Activated naive CD4-positive, alpha-beta T cell treated with anti-CD3 and anti-CD28 coated beads, Interleukin-2, amount 50 U/mL, for 72 hours (primary cell): Measurements from ENCODE around the gene PLEK2. TPM values are rescaled to one million over a fixed set of nuclear protein-coding genes. Genes with fewer than 3 reads are reported as not detected.
"Not testable (repeated sequence)": the region's sequence is repeated elsewhere in the genome, so short reads cannot be mapped to it uniquely, and the experiment has no call there.

Experiments
- ATAC-seq, 2 donors: fragments of 150-1000 bp; cut with Tn5 transposase; 2 replicates each; pipeline ENCODE4 v1.10.0; 2021; ENCODE audit warnings: mild to moderate bottlenecking in 2 of 2, moderate library complexity in 2 of 2
- DNase-seq, 2 donors: peaks; one replicate each; pipeline ENCODE4 v3.0.0; 2021 to 2022; ENCODE audit warnings: low spot score in 2 of 2
- H3K27ac Mint-ChIP-seq, 2 donors: one replicate each; pipeline ENCODE4 v1.8.0; 2022; ENCODE audit warnings: mild to moderate bottlenecking in 2 of 2, mixed read lengths in 2 of 2
- H3K36me3 Mint-ChIP-seq, 2 donors: one replicate each; pipeline ENCODE4 v1.8.0; 2022; ENCODE audit warnings: mixed read lengths in 2 of 2
- H3K9me3 Mint-ChIP-seq, 2 donors: one replicate each; pipeline ENCODE4 v1.8.0; 2022; ENCODE audit warnings: mixed read lengths in 2 of 2
- total RNA-seq, 2 donors: library from RNA; stranded (reverse); gene quantifications; one replicate each; pipeline ENCODE4 v1.2.3, GENCODE V29; 2022

Gene PLEK2
- total RNA-seq, 2 donors from 2014 or later, result 3.3 to 6.5 TPM

DNA sequence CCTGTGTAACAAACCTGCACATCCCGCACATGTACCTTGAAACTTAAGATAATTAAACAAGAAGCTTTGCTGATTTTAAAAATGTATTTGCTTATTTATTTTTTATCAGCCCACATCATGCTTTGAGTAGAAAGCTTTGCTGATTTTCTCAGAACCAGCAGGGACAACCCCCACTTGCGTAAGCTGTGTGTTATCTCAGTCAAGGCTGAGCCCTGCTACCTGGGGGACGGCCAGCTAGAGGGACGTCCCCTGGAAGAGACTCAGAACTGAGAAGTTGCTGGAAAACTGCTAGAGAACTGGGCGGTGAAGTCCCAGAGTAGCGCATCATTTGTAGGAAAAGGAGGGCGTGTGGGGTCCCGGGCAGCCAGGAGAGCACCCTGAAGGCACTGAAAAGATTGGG is 4.1 kb upstream of the PLEK2 start:
- DNase-seq (no peak), ATAC-seq (no peak)
- no peaks in the 10 kb centered on the region for H3K36me3 Mint-ChIP-seq
- H3K9me3 Mint-ChIP-seq, result no peaks in the 10 kb centered on the region
- no peak overlapping the region for H3K27ac Mint-ChIP-seq

DNA sequence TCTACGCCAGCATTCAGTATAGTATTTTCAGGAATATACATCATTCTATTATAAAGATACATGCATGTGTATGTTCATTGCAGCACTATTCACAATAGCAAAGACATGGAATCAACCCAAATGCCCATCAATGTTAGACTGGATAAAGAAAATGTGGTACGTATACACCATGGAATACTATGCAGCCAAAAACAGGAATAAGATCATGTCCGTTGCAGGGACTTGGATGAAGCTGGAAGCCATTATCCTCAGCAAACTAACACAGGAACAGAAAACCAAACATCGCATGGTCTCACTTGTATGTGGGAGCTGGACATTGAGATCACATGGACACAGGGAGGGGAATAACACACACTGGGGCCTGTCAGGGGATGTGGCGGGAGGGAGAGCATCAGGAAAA is 3.6 kb upstream of the PLEK2 start:
- not testable (repeated sequence) for ATAC-seq, H3K27ac Mint-ChIP-seq, DNase-seq

GRCh38 chr14:67413806-67414769 is 2.1 kb upstream of the PLEK2 start:
- peak overlapping the region in 1 of 2 donors; percentile 79 for H3K27ac Mint-ChIP-seq

More for the DNA sequence above, 3.6 kb upstream of the PLEK2 start:
- H3K36me3 Mint-ChIP-seq, H3K9me3 Mint-ChIP-seq: not testable (repeated sequence)

DNA sequence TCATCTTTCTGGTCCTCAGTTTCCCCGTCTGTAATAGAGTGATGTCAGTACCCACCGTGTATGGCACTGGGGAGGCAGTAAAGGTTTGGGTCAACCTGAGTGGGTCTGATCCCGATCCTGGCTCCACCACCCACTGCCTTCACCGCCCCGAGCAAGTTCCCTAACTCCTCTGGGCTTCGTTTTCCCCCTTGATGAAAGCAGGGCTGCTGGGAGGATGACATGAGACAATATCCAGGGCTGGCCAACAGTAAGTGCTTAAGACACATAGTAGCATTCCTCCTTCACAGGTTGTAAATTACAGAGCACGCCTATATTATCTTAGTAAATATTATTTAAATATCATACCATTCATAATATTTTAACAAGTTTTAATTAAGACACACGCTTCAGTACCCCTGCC is 595 bp downstream of the PLEK2 start:
- no peak for DNase-seq
- no peak overlapping the region for H3K27ac Mint-ChIP-seq
- H3K36me3 Mint-ChIP-seq, result no peaks in the 10 kb centered on the region
- no peak for ATAC-seq
- no peaks in the 10 kb centered on the region for H3K9me3 Mint-ChIP-seq

More at GRCh38 chr14:67413806-67414769, 2.1 kb upstream of the PLEK2 start:
- no peaks in the 10 kb centered on the region for H3K9me3 Mint-ChIP-seq
- peak; percentile 34 to 58 for DNase-seq
- H3K36me3 Mint-ChIP-seq, result no peaks in the 10 kb centered on the region
- peak; percentile 74 to 75 for ATAC-seq

- Mint-ChIP-seq H3K36me3 (no peaks in the 10 kb centered on the region), H3K27ac (no peak overlapping the region), H3K9me3 (no peaks in the 10 kb centered on the region)
- DNase-seq, result no peak
- ATAC-seq, result no peak
These were observed 1.7 kb downstream of the PLEK2 start for GRCh38 chr14:67410313-67410712.

DNA sequence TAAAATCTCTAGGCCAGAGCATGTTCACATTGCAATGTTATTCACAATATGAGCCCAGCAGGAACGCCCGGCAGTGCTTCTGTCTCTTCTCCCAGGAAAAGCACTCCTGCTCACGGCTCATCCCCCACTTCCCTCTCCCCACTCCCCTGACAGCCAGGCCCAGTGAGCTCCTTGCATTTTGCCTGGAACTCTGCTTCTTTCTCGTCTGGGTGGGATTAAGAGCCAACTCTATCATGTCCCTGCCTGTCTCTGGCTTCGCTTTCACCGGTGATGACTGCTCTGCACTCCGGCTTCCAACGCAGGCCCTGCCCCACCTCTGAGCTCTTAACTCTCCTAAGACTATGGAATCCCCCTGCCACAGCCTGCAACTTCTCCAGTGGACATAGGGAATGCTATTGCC is 2.5 kb downstream of the PLEK2 start:
- Mint-ChIP-seq H3K36me3 (no peaks in the 10 kb centered on the region), H3K9me3 (no peaks in the 10 kb centered on the region), H3K27ac (no peak overlapping the region)
- ATAC-seq (no peak), DNase-seq (no peak)

DNA sequence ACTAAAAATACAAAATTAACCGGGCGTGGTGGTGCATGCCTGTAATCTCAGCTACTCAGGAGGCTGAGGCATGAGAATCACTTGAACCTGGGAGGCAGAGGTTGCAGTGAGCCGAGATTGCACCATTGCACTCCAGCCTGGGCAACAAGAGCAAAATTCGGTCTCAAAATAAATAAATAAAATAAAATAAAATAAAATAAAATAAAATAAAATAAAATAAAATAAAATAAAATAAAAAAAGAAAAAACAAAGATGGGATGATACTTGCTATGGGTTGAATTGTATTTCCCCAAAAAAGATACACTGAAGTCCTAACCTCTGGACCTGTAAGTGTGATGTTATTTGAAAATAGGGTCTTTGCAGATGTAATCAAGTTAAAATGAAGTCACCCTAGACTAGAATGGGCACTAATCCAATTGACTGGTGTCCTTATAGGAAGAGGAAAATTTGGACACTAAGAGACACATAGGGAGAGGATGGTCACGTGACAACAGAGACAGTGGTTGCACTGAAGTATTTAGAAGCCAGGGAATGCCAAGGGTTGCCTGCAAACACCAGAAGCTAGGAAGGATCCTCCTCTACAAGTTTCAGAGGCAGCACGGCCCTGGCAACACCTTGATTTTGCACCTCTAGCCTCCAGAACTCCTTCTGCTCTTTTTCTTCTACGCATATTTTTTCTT is 3.7 kb downstream of the PLEK2 start:
- not testable (repeated sequence) for H3K9me3 Mint-ChIP-seq, DNase-seq, H3K36me3 Mint-ChIP-seq

DNA sequence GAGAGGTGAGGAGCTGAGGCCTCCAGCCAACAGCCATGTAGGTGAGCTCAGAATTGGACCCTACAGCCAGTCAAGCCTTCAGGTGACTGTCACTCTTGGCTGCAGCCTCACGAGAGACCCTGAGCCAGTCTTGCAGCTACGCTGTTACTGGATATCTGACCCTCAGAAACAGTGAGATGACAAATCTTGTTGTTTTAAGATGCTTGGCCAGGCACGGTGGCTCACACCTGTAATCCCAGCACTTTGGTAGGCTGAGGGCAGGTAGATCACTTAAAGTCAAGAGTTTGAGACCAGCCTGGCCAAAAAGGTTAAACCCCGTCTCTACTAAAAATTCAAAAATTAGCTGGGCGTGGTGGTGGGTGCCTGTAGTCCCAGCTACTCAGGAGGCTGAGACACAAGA is 6.2 kb downstream of the PLEK2 start:
- Mint-ChIP-seq H3K27ac (no peak overlapping the region), H3K36me3 (no peaks in the 10 kb centered on the region), H3K9me3 (no peaks in the 10 kb centered on the region)
- ATAC-seq (no peak), DNase-seq (no peak)

More for the DNA sequence above, 3.7 kb downstream of the PLEK2 start:
- not testable (repeated sequence) for H3K27ac Mint-ChIP-seq, ATAC-seq

DNA sequence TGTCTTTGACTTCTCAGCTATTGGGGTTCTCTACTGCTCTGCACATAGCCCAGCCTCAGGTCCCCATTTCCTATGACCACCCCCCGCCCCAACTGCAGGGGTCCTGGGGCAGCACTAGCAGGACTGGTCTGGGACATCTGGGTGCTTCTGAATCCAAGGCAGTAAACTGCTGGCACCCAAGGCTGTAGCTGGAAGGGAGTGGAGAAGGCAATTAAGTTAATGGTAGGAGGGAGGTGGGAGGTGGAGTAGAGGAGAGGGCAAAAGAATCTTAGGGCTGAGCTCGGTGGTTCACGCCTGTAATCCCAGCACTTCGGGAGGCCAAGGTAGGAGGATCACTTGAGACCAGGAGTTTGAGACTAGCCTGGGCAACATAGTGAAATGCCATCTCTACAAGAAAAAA is 11.5 kb downstream of the PLEK2 start:
- Mint-ChIP-seq H3K27ac (peak overlapping the region in 1 of 2 donors; percentile 70), H3K9me3 (no peaks in the 10 kb centered on the region), H3K36me3 (no peaks in the 10 kb centered on the region)
- DNase-seq, result no peak
- ATAC-seq, result no peak

DNA sequence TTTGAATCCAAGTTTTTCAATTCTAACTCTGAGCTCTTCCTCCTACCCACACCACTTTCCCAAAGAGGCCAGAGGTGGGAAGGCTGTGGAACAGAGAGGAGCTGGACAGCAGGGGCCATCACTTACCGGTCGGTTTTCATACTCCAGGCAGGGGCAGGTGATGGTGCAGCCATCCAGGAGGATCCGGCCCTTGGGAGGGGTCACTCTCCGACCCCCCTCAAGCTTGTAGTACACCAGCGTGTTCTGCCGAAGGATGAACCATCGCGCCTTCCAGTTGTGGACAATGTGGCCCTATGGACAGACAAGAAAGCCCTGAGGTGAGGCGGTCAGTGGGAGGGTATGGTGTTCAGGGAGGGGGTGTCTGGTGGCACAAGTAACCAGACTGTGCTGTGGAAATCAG is 14.4 kb downstream of the PLEK2 start:
- DNase-seq, result no peak
- H3K36me3 Mint-ChIP-seq, result no peaks in the 10 kb centered on the region
- ATAC-seq, result no peak
- no peak overlapping the region for H3K27ac Mint-ChIP-seq
- no peaks in the 10 kb centered on the region for H3K9me3 Mint-ChIP-seq

DNA sequence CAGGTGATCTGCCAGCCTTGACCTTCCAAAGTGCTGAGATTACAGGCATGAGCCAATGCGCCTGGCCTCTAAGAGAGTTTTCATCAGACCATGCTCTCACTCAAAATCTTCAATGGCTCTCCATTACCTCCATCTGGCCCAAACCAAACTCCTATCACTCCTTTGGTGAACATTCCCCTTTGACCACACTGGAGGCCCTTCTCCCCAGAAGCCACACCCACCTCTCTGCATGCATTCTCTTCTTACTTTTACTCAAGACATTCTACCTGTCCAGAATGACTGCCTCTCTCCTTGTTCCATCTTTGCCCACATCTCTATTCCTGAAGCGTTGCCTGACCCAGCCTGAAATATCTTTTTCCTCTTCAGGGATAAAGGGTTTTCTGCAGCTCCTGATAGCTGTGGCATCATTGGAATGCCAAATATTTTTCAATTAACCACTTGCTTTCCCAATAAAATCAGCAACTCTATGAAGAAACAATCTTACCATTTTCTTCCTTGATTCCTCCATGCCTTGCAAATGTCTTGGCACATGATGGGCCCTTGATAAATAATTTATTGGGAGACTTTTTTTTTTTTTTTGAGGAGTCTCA is 15.5 kb downstream of the PLEK2 start:
- no peak for DNase-seq
- no peak for ATAC-seq
- no peaks in the 10 kb centered on the region for H3K9me3 Mint-ChIP-seq
- no peak overlapping the region for H3K27ac Mint-ChIP-seq
- H3K36me3 Mint-ChIP-seq, result no peaks in the 10 kb centered on the region

DNA sequence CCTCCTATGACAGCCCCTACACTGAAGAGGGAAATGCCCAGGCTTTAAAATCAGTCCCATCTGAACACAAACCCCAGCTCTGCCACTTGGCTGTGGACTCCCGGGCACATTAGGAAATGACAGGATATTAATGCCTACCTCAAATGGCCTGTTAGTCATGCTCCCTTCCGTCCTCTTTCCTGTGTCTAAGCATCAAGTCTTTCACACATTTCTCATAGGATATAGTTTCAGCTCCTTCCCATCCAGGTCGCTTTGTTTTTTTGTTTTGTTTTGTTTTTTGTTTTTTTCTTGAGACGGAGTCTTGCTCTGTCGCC is 16.1 kb downstream of the PLEK2 start:
- Mint-ChIP-seq H3K27ac (no peak overlapping the region), H3K9me3 (no peaks in the 10 kb centered on the region), H3K36me3 (no peaks in the 10 kb centered on the region)
- ATAC-seq (no peak), DNase-seq (no peak)

- ATAC-seq (no peak), DNase-seq (no peak)
- Mint-ChIP-seq H3K36me3 (no peaks in the 10 kb centered on the region), H3K9me3 (no peaks in the 10 kb centered on the region), H3K27ac (no peak overlapping the region)
These were observed 16.7 kb downstream of the PLEK2 start for GRCh38 chr14:67395086-67395875.

- H3K9me3 Mint-ChIP-seq, result no peaks in the 10 kb centered on the region
- ATAC-seq, result no peak
- H3K36me3 Mint-ChIP-seq, result no peaks in the 10 kb centered on the region
These were observed 18.3 kb downstream of the PLEK2 start for GRCh38 chr14:67393689-67394088.

DNA sequence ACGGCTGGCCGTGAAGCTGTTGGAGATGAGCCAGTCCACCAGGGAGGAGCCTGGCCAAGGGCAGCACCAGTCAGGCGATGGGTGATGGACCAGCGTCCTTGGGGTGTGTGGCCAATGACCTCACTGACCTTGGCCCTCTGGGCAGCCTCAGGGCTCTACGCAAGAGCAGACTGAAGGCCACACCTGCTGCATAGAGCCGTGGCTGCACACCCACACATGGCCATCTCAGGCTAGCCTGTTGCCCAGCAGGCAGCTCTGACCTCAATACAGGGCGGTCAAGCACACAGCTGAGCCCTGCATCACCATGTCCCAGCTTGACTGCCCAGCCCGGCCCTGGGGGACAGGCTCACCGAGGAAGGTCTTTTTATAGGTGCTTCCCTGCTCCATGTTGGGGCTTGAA is 19.2 kb downstream of the PLEK2 start:
- H3K9me3 Mint-ChIP-seq, result no peaks in the 10 kb centered on the region
- no peak overlapping the region for H3K27ac Mint-ChIP-seq
- H3K36me3 Mint-ChIP-seq, result no peaks in the 10 kb centered on the region
- DNase-seq, result no peak
- no peak for ATAC-seq

More at GRCh38 chr14:67393689-67394088, 18.3 kb downstream of the PLEK2 start:
- no peak for DNase-seq
- no peak overlapping the region for H3K27ac Mint-ChIP-seq

GRCh38 chr14:67392123-67392522 is 19.8 kb downstream of the PLEK2 start:
- Mint-ChIP-seq H3K36me3 (no peaks in the 10 kb centered on the region), H3K27ac (no peak overlapping the region), H3K9me3 (no peaks in the 10 kb centered on the region)
- DNase-seq (no peak), ATAC-seq (no peak)

DNA sequence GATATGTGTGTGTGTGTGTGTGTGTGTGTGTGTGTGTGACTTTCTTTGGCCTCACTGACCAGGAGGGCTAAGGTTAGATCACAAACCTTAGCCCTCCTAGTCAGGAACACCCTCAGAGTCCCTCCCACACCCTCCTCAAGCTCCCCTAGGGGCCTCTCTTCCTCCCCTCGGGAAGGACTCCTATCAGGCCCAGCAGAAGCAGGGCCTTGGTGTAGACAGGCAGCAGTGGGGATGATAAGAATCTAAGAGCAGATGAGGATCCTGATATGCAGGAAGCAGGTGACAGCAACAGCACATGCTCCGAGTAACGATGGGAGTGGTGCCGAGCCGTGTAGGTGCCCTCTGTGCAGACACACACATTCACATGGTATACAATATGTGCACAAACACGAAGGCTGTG is 20.7 kb downstream of the PLEK2 start:
- no peaks in the 10 kb centered on the region for H3K9me3 Mint-ChIP-seq
- no peak for DNase-seq
- H3K36me3 Mint-ChIP-seq, result no peaks in the 10 kb centered on the region
- ATAC-seq, result peak in 1 of 2 donors; percentile 34
- no peak overlapping the region for H3K27ac Mint-ChIP-seq
